ENCODE results near the gene TBC1D22A.

GRCh38 chr22:47090591-47091245 is 328.3 kb downstream of the TBC1D22A start:
- TF ChIP-seq POLR2AphosphoS5 (IDR thresholded peaks at IDR 0.05) (no peak), POLR2A (IDR thresholded peaks at IDR 0.05) (no peak), CTCF (IDR thresholded peaks at IDR 0.05) (no peak)
